GM23338 (cell line): ENCODE data around the gene FAM13B. TPM values are rescaled to one million over a fixed set of nuclear protein-coding genes. Genes with fewer than 3 reads are reported as not detected.
"Not testable (repeated sequence)": the region's sequence is repeated elsewhere in the genome, so short reads cannot be mapped to it uniquely, and the experiment has no call there.

Experiments
- ATAC-seq: fragments of 200-7000 bp; cut with Tn5 transposase; 3 replicates; pipeline ENCODE4 v1.9.1; 2020
- DNase-seq: peaks from one replicate; pipeline ENCODE4 v3.0.0-alpha.2; 2015; ENCODE audit warnings: low spot score
- H2AFZ ChIP-seq: fragments of 200-600 bp; sonication (generic); 2 replicates; pipeline ENCODE4 v1.8.0; 2016; ENCODE audit warnings: antibody characterized with exemption, mild to moderate bottlenecking, moderate library complexity
- H3F3A ChIP-seq: fragments of 200-600 bp; sonication (generic); replicated peaks from 2 replicates; pipeline ENCODE4 v1.8.0; 2017; ENCODE audit warnings: antibody characterized with exemption, mixed run types, low read depth
- H3K27ac ChIP-seq: fragments of 200-600 bp; sonication (generic); 2 replicates; pipeline ENCODE4 v1.6.1; 2016; ENCODE audit warnings: low read depth
- H3K27me3 ChIP-seq: fragments of 200-600 bp; sonication (generic); 2 replicates; pipeline ENCODE4 v1.8.0; 2016; ENCODE audit warnings: mild to moderate bottlenecking, mixed run types, moderate library complexity; ENCODE audit not compliant: insufficient read depth
- H3K36me3 ChIP-seq: fragments of 200-600 bp; sonication (generic); 2 replicates; pipeline ENCODE4 v1.8.0; 2016; ENCODE audit warnings: mild to moderate bottlenecking; ENCODE audit not compliant: insufficient read depth
- H3K4me1 ChIP-seq: fragments of 200-600 bp; sonication (generic); 2 replicates; pipeline ENCODE4 v1.8.0; 2016; ENCODE audit warnings: mild to moderate bottlenecking, moderate library complexity; ENCODE audit not compliant: insufficient read depth
- H3K4me2 ChIP-seq: fragments of 200-600 bp; sonication (generic); 2 replicates; pipeline ENCODE4 v1.7.1; 2017; ENCODE audit warnings: mixed run types
- H3K4me3 ChIP-seq: fragments of 200-600 bp; sonication (generic); 2 replicates; pipeline ENCODE4 v1.6.1; 2016; ENCODE audit warnings: mixed run types
- H3K79me2 ChIP-seq: fragments of 200-600 bp; sonication (generic); replicated peaks from 2 replicates; pipeline ENCODE4 v1.8.0; 2017; ENCODE audit warnings: mild to moderate bottlenecking; ENCODE audit not compliant: insufficient read depth
- H3K9me2 ChIP-seq: fragments of 200-600 bp; sonication (generic); 2 replicates; pipeline ENCODE4 v1.8.0; 2017; ENCODE audit not compliant: insufficient read depth
- H4K20me1 ChIP-seq: fragments of 200-600 bp; sonication (generic); replicated peaks from 2 replicates; pipeline ENCODE4 v1.8.0; 2017; ENCODE audit warnings: mild to moderate bottlenecking; ENCODE audit not compliant: insufficient read depth
- H3K27ac Mint-ChIP-seq: 2 replicates; pipeline ENCODE4 v1.8.0; 2020; ENCODE audit warnings: inconsistent platforms, mild to moderate bottlenecking, moderate library complexity, mixed read lengths
- H3K27me3 Mint-ChIP-seq: 3 replicates; pipeline ENCODE4 v1.8.0; 2022; ENCODE audit warnings: low read depth, mild to moderate bottlenecking, moderate library complexity, mixed read lengths, inconsistent platforms; ENCODE audit not compliant: insufficient read depth, poor library complexity
- H3K36me3 Mint-ChIP-seq: 3 replicates; pipeline ENCODE4 v1.8.0; 2021; ENCODE audit warnings: low read depth, mild to moderate bottlenecking, inconsistent platforms, moderate library complexity, mixed read lengths
- H3K4me1 Mint-ChIP-seq: 3 replicates; pipeline ENCODE4 v1.8.0; 2020; ENCODE audit warnings: mild to moderate bottlenecking, inconsistent platforms, mixed read lengths
- H3K4me3 Mint-ChIP-seq: 3 replicates; pipeline ENCODE4 v1.8.0; 2021; ENCODE audit warnings: moderate library complexity, mild to moderate bottlenecking, inconsistent platforms, mixed read lengths
- H3K9me3 Mint-ChIP-seq: 3 replicates; pipeline ENCODE4 v1.8.0; 2020; ENCODE audit warnings: moderate library complexity, mild to moderate bottlenecking, inconsistent platforms, mixed read lengths
- CTCF ChIP-seq, 2 experiments: fragments of 200-600 bp in 1 of 2; sonication (generic) in 1 of 2; conservative IDR thresholded peaks; 2 replicates each; pipeline versions ENCODE4 v1.5.1 to v1.6.1; 2016 to 2017; ENCODE audit warnings: antibody characterized with exemption in 2 of 2, low read depth in 2 of 2, mild to moderate bottlenecking in 2 of 2, moderate library complexity in 1 of 2
- EZH2 ChIP-seq: fragments of 200-600 bp; sonication (generic); IDR thresholded peaks from one replicate; pipeline ENCODE4 v1.8.0; 2017; ENCODE audit warnings: antibody characterized with exemption, mild to moderate bottlenecking, low read depth; ENCODE audit not compliant: unreplicated experiment
- POLR2AphosphoS5 ChIP-seq: IDR thresholded peaks from 2 replicates; pipeline ENCODE4 v1.6.1; 2016; ENCODE audit warnings: antibody characterized with exemption, low read depth
- REST ChIP-seq: IDR thresholded peaks from one replicate; pipeline ENCODE4 v1.6.1; 2018; ENCODE audit warnings: antibody characterized with exemption; ENCODE audit not compliant: unreplicated experiment
- ZNF331 ChIP-seq: fragments of 250-450 bp; sonication (Bioruptor Pico); IDR thresholded peaks from 2 replicates; pipeline ENCODE4 v1.5.0; 2020; ENCODE audit warnings: low read depth, mild to moderate bottlenecking, moderate library complexity
- ZNF462 ChIP-seq: fragments of 250-450 bp; sonication (Bioruptor Pico); IDR thresholded peaks from 2 replicates; pipeline ENCODE4 v1.5.0; 2020; ENCODE audit warnings: mild to moderate bottlenecking, moderate library complexity
- polyA plus RNA-seq: library from polyadenylated mRNA; unstranded; fragments of >200 nt; fragmentation: Nextera tagmentation; extraction: Ambion mirVana; gene quantifications from 2 replicates; pipeline ENCODE4 v1.2.1, GENCODE V29; 2016
- total RNA-seq: library from RNA; depleted of rRNA; stranded (reverse); fragments of >200 nt; shearing (Covaris generic); gene quantifications from 2 replicates; pipeline ENCODE4 v1.2.3, GENCODE V29; 2014

Gene FAM13B
- total and polyA plus RNA-seq, 2 experiments from 2014 or later, result 12.9 to 30.2 TPM

- TF ChIP-seq ZNF462 (CRISPR knock-in tag) (no peak), REST (no peak), POLR2AphosphoS5 (no peak), CTCF (conservative IDR thresholded peaks at IDR 0.05; ENCODE audit: low read depth in 2 of 2) (no peak), EZH2 (no peak), ZNF331 (CRISPR knock-in tag) (no peak)
Observed at GRCh38 chr5:138053554-138053953, 20.7 kb upstream of the FAM13B start (continued).

- not testable (repeated sequence) for H3K4me2 ChIP-seq, H3K36me3 ChIP-seq, H4K20me1 ChIP-seq, H3K9me2 ChIP-seq, H3K4me3 ChIP-seq, H3K27ac Mint-ChIP-seq, H3F3A ChIP-seq, H3K36me3 Mint-ChIP-seq, ATAC-seq, H3K9me3 Mint-ChIP-seq, H3K27ac ChIP-seq, H3K79me2 ChIP-seq, H3K4me1 Mint-ChIP-seq, H3K4me3 Mint-ChIP-seq, H3K27me3 Mint-ChIP-seq, DNase-seq, H3K4me1 ChIP-seq, H2AFZ ChIP-seq, H3K27me3 ChIP-seq
Observed at GRCh38 chr5:138052718-138053117, 19.8 kb upstream of the FAM13B start.
